ENCODE measurements around the gene SSBP1.

SSBP1 gene

DNA sequence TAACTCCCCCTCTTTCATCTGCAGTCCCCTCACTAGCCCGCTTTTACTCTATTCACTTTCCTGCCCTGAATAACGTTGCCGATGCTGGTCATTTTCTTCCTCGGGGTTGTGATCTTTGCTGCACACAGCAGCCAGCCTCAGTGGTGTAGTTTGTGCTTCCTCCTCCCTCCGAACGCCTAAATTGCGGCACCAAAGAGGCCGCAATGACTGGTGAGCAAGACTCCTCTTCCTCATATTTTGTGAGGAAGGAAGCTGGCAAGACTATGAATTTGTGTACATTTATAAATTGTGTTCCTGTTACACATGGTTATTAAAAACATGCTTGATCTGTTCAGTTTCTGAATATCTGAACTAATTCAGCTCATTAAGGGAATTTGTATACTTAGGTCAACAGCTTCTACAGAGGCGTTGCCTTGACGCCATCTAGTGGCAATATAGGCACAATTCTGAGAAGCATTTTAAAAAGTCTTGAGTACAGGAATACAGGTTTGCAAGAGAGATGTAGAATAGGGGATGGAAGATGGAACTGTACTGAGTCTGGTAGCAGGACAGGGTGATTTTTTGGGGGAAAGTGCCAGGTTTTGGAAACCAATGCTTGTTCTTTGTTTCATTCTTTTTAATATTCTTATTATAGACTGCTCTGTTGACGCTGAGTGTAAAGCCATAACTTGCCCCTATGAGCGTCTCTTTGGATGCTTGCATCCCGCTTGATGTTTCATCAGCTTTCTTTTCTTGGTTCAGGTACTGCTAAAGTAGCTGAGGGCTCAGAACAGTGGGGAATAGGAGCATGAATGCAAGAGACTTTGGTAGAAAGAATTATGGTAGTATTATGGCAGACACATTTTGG lies 47.8 kb downstream of the SSBP1 start:
- DNase-seq = peak in 1 of 2 experiments; percentile 3

DNA sequence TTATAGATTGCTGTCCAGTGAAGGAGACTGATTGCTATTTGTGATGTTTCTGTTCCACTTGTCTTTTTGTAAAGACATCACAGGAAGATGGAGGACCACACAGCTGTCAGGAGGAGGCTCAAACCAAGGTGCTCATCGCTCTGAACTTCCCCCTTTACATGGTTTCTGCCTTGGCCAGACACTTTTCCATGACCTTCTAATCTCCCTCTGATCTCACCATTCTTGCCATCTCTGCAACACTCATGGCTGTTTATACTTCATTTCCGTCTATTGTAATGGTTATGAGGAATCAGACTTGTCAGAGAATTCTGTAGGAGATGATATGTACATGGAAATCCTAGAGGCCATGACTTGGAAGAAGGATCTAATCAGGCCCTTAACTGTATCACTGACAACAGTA lies 50.1 kb downstream of the SSBP1 start:
- no peak for DNase-seq

DNA sequence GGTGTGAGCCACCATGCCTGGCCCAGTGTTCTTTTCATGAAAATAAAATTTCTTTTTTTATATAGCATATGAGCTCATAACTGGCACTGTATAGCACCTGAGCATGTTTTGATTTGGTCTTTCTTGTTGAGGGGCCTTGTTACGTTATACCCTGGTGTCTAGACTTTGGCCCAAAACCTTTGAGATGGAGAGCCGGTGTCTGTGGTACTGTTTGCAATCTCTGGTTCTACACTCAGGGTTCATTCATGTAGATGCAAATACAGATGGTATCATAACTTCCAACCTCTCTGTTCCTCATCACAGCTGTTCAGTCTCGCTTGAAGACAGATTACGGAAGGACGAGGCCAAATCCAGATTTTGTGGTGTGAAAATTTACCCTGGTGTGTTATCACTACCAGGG lies 51.8 kb downstream of the SSBP1 start, which contains the start of gene TAS2R5:
Gene TAS2R5 (plus strand): TSS at position 301 of the 400 bp plus-strand sequence. CDS start 145 bp downstream, outside the sequence.
- DNase-seq = no peak

DNA sequence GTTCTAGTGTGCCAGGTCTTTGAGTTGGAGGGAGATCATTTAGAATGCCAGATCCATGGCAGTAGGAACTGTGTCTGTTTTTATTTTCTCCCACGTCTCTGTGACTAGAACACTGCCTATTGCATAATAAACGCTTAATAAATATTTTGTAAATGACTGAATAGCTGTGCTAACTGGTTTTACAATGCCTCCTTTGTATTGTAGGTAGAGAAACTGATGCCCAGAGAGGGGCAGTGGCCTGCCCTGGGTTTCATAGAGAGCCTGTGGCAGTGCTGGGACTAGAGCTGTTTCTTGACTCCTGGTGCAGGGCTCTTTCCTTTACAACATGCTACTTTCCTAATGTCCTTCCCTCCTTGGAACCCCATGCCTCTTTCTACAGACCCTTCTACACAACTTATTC lies 54.4 kb downstream of the SSBP1 start:
- DNase-seq = no peak
